GM12873 (cell line): Measurements from ENCODE around the gene CDH1.

Experiments
- TF ChIP-seq, protein P1 (sequence below): IDR thresholded peaks from 2 replicates; pipeline ENCODE4 v1.5.1; 2012; ENCODE audit warnings: low read depth, mild to moderate bottlenecking, moderate library complexity, low read length, control low read depth; ENCODE audit not compliant: insufficient read depth; ENCODE audit errors: missing control alignments

CDH1 gene

DNA sequence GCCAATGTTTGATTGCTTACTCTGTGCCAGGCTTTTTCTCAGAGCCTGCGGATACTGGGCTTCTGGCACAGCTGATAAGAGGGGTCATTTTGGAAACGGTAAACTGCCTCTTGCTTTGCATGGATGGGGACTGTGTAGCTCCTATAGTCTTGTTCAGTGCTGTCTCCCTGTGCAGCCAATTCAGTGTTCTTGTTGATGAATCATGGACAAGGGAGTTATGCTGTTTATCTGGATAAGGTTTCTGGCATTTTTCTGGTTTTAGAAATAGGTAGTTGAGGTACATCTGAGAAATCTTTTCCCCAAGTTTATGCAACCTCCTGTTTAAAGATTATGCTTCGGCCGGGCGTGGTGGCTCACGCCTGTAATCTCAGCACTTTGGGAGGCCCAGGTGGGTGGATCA is 89.6 kb downstream of the CDH1 start:
- TF ChIP-seq, protein P1, sequence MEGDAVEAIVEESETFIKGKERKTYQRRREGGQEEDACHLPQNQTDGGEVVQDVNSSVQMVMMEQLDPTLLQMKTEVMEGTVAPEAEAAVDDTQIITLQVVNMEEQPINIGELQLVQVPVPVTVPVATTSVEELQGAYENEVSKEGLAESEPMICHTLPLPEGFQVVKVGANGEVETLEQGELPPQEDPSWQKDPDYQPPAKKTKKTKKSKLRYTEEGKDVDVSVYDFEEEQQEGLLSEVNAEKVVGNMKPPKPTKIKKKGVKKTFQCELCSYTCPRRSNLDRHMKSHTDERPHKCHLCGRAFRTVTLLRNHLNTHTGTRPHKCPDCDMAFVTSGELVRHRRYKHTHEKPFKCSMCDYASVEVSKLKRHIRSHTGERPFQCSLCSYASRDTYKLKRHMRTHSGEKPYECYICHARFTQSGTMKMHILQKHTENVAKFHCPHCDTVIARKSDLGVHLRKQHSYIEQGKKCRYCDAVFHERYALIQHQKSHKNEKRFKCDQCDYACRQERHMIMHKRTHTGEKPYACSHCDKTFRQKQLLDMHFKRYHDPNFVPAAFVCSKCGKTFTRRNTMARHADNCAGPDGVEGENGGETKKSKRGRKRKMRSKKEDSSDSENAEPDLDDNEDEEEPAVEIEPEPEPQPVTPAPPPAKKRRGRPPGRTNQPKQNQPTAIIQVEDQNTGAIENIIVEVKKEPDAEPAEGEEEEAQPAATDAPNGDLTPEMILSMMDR, result no peak

DNA sequence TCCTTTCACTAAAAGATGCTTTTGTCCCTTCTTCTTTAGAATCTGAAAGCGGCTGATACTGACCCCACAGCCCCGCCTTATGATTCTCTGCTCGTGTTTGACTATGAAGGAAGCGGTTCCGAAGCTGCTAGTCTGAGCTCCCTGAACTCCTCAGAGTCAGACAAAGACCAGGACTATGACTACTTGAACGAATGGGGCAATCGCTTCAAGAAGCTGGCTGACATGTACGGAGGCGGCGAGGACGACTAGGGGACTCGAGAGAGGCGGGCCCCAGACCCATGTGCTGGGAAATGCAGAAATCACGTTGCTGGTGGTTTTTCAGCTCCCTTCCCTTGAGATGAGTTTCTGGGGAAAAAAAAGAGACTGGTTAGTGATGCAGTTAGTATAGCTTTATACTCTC is 96.2 kb downstream of the CDH1 start:
- TF ChIP-seq, protein P1, result no peak

DNA sequence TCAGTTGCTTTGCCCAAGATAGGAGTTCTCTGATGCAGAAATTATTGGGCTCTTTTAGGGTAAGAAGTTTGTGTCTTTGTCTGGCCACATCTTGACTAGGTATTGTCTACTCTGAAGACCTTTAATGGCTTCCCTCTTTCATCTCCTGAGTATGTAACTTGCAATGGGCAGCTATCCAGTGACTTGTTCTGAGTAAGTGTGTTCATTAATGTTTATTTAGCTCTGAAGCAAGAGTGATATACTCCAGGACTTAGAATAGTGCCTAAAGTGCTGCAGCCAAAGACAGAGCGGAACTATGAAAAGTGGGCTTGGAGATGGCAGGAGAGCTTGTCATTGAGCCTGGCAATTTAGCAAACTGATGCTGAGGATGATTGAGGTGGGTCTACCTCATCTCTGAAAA is 97.5 kb downstream of the CDH1 start:
- TF ChIP-seq, protein P1, result no peak

DNA sequence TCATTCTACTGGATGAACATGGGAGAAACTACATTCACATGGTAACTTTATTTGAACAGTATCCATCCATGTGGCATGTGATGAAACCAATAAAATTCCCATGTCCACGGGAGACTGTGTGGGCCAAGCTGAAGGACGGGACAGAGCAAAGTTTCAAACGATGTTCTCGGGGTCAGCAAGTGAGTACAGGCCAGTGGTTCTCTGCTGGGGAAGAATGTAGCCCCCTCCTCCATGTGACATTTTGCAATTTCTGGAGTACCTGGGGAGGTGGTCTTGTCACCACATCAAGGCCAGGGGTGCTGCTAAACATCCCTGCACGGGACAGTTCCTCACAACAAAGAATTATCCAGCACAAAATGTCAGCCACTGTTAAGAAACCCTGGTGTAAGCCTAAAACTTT is 98.9 kb downstream of the CDH1 start:
- TF ChIP-seq, protein P1, result no peak

DNA sequence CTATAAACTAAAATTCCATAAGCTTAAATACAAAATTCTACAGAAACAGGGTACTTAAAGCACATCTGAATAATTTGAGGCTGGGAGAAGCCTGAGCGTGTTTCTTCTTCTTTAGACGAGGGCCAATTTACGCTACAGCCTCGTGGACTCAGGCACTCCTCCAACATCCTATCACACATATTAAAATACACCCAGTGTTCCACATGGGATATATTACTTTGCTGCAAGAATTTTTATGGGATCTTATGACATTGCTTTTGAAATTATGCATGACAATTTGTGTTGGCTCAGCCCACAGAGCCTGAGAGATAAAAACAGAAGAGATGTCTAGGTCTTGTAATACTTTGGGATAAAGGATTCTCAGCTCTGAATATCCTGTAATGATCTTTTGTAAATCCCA is 102.7 kb downstream of the CDH1 start:
- TF ChIP-seq, protein P1, result no peak

DNA sequence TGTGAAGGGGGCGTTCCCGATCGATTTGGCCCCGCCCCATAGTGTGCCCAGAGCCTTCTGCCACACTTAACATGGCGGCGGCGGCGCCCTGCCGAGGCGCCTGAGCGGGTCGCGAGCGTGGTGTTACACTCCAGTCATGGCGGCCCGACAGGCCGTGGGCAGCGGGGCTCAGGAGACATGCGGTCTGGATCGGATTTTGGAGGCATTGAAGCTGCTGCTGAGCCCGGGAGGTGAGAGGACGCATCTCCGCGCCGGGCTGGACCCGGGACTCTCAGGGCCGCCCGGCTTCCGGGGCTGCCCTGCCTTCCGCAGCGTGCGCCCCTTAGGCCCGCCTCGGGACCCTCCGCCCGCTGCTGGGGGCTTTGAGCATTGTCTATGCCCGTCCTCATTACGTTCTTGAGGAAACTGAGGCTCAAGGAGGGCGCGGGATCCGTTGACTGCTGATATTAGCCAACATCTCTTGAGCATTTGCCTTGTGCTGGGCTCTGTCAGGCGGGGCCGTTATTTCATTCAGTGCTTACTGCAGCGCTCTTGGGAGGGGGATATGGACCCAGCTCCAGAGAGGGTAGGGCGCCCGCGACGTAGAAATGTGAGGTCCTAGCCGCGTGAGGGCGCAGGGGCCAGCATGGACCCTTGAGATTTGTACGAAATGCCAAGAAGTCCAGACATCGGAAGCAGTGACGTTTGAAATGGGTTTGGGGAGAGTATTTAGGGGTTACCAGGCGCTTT is 106.6 kb downstream of the CDH1 start, which contains the start of gene TANGO6:
TANGO6 (plus strand) TSS at position 50 of the 729 bp plus-strand sequence; CDS start at position 137, 87 bp downstream.
- TF ChIP-seq, protein P1, result peak; percentile 53

DNA sequence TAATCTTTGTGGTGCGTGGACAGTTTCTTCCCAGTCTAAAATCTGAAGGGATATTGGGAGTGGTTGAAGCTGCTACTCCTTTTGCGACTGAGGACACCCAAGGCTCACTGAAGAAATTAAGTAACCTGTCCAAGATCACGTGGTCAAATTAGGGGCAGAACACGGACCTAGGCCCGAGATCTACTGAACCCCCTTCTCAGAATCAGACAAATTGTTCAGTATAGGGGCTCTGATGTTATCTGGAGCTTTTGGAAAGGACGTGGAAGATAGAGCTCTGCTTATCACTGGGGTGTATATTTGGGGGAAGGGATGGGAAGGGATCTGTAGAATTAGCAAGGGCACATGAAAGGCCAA is 107.1 kb downstream of the CDH1 start:
- TF ChIP-seq, protein P1, result no peak
